Endodermal cell (in vitro differentiated cells): ENCODE results near the gene TCFL5. TPM values are rescaled to one million over a fixed set of nuclear protein-coding genes. Genes with fewer than 3 reads are reported as not detected.

Experiments used
- DNase-seq: peaks from one replicate; pipeline ENCODE4 v3.0.0-alpha.2; 2017
- H3K27ac ChIP-seq: 2 replicates; pipeline ENCODE4 v1.5.1; 2013; ENCODE audit warnings: mild to moderate bottlenecking, low read depth, low read length, moderate library complexity
- H3K27me3 ChIP-seq: 2 replicates; pipeline ENCODE4 v1.6.1; 2013; ENCODE audit warnings: mild to moderate bottlenecking, low read length, moderate library complexity; ENCODE audit not compliant: insufficient read depth, control insufficient read depth, poor library complexity, severe bottlenecking
- H3K36me3 ChIP-seq: 2 replicates; pipeline ENCODE4 v1.7.0; 2013; ENCODE audit warnings: mild to moderate bottlenecking, low read length, moderate library complexity; ENCODE audit not compliant: control insufficient read depth, insufficient read depth
- H3K4me1 ChIP-seq: one replicate; pipeline ENCODE4 v1.7.0; 2013; ENCODE audit warnings: low read length; ENCODE audit not compliant: control insufficient read depth, insufficient read depth
- H3K4me3 ChIP-seq: 2 replicates; pipeline ENCODE4 v1.5.1; 2013; ENCODE audit warnings: mild to moderate bottlenecking, low read length, moderate library complexity
- H3K9ac ChIP-seq: 2 replicates; pipeline ENCODE4 v1.6.1; 2013; ENCODE audit warnings: mild to moderate bottlenecking, low read length, moderate library complexity; ENCODE audit not compliant: poor library complexity, severe bottlenecking; ENCODE audit errors: extremely low read depth
- H3K9me3 ChIP-seq: 2 replicates; pipeline ENCODE4 v1.6.1; 2013; ENCODE audit warnings: mild to moderate bottlenecking, low read length, moderate library complexity; ENCODE audit not compliant: control insufficient read depth
- H3K27ac Mint-ChIP-seq: 2 replicates; pipeline ENCODE4 v1.8.0; 2020; ENCODE audit warnings: mixed read lengths
- H3K27me3 Mint-ChIP-seq: 2 replicates; pipeline ENCODE4 v1.8.0; 2021; ENCODE audit warnings: mild to moderate bottlenecking, mixed read lengths; ENCODE audit not compliant: insufficient read depth
- H3K36me3 Mint-ChIP-seq: 2 replicates; pipeline ENCODE4 v1.8.0; 2020; ENCODE audit warnings: low read depth, mixed read lengths
- H3K4me1 Mint-ChIP-seq: 2 replicates; pipeline ENCODE4 v1.8.0; 2020; ENCODE audit warnings: mixed read lengths
- H3K4me3 Mint-ChIP-seq: 2 replicates; pipeline ENCODE4 v1.8.0; 2020; ENCODE audit warnings: mild to moderate bottlenecking, moderate library complexity, mixed read lengths
- H3K9me3 Mint-ChIP-seq: 2 replicates; pipeline ENCODE4 v1.8.0; 2020; ENCODE audit warnings: mild to moderate bottlenecking, mixed read lengths
- CTCF ChIP-seq: fragments of 200-600 bp; sonication (generic); conservative IDR thresholded peaks from 2 replicates; pipeline ENCODE4 v1.5.0; 2021; ENCODE audit warnings: antibody characterized with exemption, mild to moderate bottlenecking
- whole genome bisulfite sequencing, 2 experiments: methylation state at CpG; one replicate each; pipeline versions ENCODE4 v1.1.5 to v1.1.7; 2013; ENCODE audit warnings: missing lambda C conversion rate in 2 of 2, mixed read lengths in 1 of 2; ENCODE audit not compliant: insufficient coverage in 1 of 2, insufficient read length in 1 of 2; 5-methylcytosine and 5-hydroxymethylcytosine counted together
- total RNA-seq, 2 donors: library from RNA; stranded (reverse); fragmentation: NEBNext Ultra II Directional in 1 of 2; extraction: Animal tissue kit (Norgen Biotek cat#: 25700) in 1 of 2; gene quantifications; 2 replicates in 1 of 2; 3 replicates in 1 of 2; pipeline ENCODE4 v1.2.1, GENCODE V29; 2021

Gene TCFL5
- total RNA-seq, 2 donors from 2014 or later: 15.8 to 17.4 TPM

- H3K27ac Mint-ChIP-seq: no peak overlapping the region
Measured at GRCh38 chr20:62804021-62804626, 57.5 kb downstream of the TCFL5 start.

GRCh38 chr20:62802026-62802712 lies 59.5 kb downstream of the TCFL5 start:
- H3K27ac ChIP-seq: no peak overlapping the region
- WGBS, 2 experiments: 91 to 92% methylated on average over 20 to 22 of the region's 22 CpGs
- H3K27ac Mint-ChIP-seq: no peak overlapping the region
- H3K9ac ChIP-seq: no peak overlapping the region
- H3K27me3 Mint-ChIP-seq: peaks cover 4% of the 10 kb centered on the region
- peaks cover 26% of the 10 kb centered on the region for H3K36me3 Mint-ChIP-seq
- H3K9me3 Mint-ChIP-seq: no peaks in the 10 kb centered on the region
- H3K4me1 Mint-ChIP-seq: no peaks in the 10 kb centered on the region
- H3K4me1 ChIP-seq: peaks cover 2% of the 10 kb centered on the region
- no peaks in the 10 kb centered on the region for H3K27me3 ChIP-seq
- no peak for DNase-seq
- H3K9me3 ChIP-seq: no peaks in the 10 kb centered on the region
- H3K4me3 Mint-ChIP-seq: no peak overlapping the region
- H3K36me3 ChIP-seq: peaks cover 27% of the 10 kb centered on the region
- no peak for TF ChIP-seq CTCF
- no peak overlapping the region for H3K4me3 ChIP-seq

More at GRCh38 chr20:62804021-62804626, 57.5 kb downstream of the TCFL5 start:
- Histone ChIP-seq H3K4me3 (peak overlapping the region; percentile 62), H3K9ac (no peak overlapping the region), H3K27ac (no peak overlapping the region), H3K36me3 (peaks cover 30% of the 10 kb centered on the region), H3K27me3 (no peaks in the 10 kb centered on the region), H3K4me1 (no peaks in the 10 kb centered on the region), H3K9me3 (no peaks in the 10 kb centered on the region)
- H3K4me1 Mint-ChIP-seq: no peaks in the 10 kb centered on the region
- WGBS, 2 experiments: 39 to 59% methylated on average over 12 to 23 of the region's 25 CpGs
- TF ChIP-seq CTCF: no peak
- H3K36me3 Mint-ChIP-seq: peaks cover 21% of the 10 kb centered on the region
- H3K27me3 Mint-ChIP-seq: peaks cover 4% of the 10 kb centered on the region
- DNase-seq: no peak
- peak overlapping the region; percentile 74 for H3K4me3 Mint-ChIP-seq
- no peaks in the 10 kb centered on the region for H3K9me3 Mint-ChIP-seq

GRCh38 chr20:62801284-62802010 lies 60.2 kb downstream of the TCFL5 start:
- H3K27ac Mint-ChIP-seq: no peak overlapping the region
- Histone ChIP-seq H3K4me1 (peaks cover 4% of the 10 kb centered on the region), H3K4me3 (no peak overlapping the region), H3K27me3 (no peaks in the 10 kb centered on the region), H3K9me3 (no peaks in the 10 kb centered on the region), H3K27ac (no peak overlapping the region), H3K9ac (no peak overlapping the region), H3K36me3 (peaks cover 27% of the 10 kb centered on the region)
- WGBS, 2 experiments: 92 to 93% methylated on average over 12 to 15 of the region's 15 CpGs
- no peak for TF ChIP-seq CTCF
- peaks cover 26% of the 10 kb centered on the region for H3K36me3 Mint-ChIP-seq
- H3K9me3 Mint-ChIP-seq: no peaks in the 10 kb centered on the region
- peaks cover 4% of the 10 kb centered on the region for H3K27me3 Mint-ChIP-seq
- no peak overlapping the region for H3K4me3 Mint-ChIP-seq
- no peak for DNase-seq
- no peaks in the 10 kb centered on the region for H3K4me1 Mint-ChIP-seq
